ENCODE results near the gene CA5B. TPM values are rescaled to one million over a fixed set of nuclear protein-coding genes. Genes with fewer than 3 reads are reported as not detected.
A peak's percentile ranks its signal among the peaks of the same experiment; 100 is the strongest.

Gene CA5B
- total RNA-seq, 1 experiment from 2014 or later: 8.3 TPM

DNA sequence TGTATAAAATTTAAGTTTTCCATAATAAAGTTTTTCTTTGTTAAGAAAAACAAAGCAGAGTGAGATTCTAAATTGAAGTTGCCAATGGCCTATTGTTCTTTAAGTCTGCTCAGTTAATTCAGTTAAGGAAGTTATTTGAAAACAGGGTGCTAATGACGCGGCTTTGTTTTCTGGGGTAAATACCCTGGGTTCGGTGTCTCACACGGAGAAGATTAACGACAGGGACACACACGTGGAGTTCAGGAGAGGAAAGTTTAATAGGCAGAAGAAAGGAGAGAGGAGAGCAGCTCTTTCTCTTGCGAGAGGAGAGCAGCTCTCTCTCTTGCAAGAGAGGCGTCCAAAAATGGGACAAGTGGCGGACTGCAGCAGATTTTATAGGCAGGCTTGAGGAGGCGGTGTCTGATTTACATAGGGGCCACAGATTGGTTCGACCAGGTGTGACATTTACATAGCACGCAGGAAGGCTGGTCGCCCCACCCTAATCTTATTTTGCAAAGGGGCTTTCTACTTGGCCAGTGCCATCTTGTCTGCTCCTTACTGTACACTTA is 9.6 kb downstream of the CA5B start:
- WGBS (ENCODE audit: extremely low coverage, insufficient read length, low lambda C conversion rate): no CpG with 5 or more reads among the region's 13 CpGs
- no peak overlapping the region for H3K27ac ChIP-seq (ENCODE audit: insufficient read length, low read depth, low read length)
- H2AFZ ChIP-seq (ENCODE audit: low read length): no peak overlapping the region
- no peaks in the 10 kb centered on the region for H4K20me1 ChIP-seq (ENCODE audit: control insufficient read depth, insufficient read depth, insufficient read length)
- H3K4ac ChIP-seq (ENCODE audit: low read depth, low read length): no peak overlapping the region
- Mint-ChIP-seq H3K27ac (peak overlapping the region in 2 of 3 experiments; percentile 8 to 67; a peak in 3 of 7 replicates), H3K4me3 (no peak overlapping the region; a peak in 1 of 5 replicates), H3K36me3 (ENCODE audit: insufficient read depth in 1 of 3, low read depth in 3 of 3) (peaks cover 7 to 11% (median 10%) of the 10 kb centered on the region in 3 experiments; a peak in 6 of 7 replicates), H3K4me1 (peaks cover 55 to 60% of the 10 kb centered on the region in 2 experiments), H3K9me3 (no peaks in the 10 kb centered on the region), H3K27me3 (ENCODE audit: low read depth) (no peaks in the 10 kb centered on the region)
- H3K79me2 ChIP-seq (ENCODE audit: insufficient read depth, low read length): no peaks in the 10 kb centered on the region
- DNase-seq: no peak
- H2BK15ac ChIP-seq (ENCODE audit: low read depth, low read length): no peak overlapping the region
- H3K9me3 ChIP-seq (ENCODE audit: control insufficient read depth, low read depth, low read length): no peaks in the 10 kb centered on the region
- no peak overlapping the region for H3K4me2 ChIP-seq (ENCODE audit: insufficient read depth, insufficient read length, low read length)
- TF ChIP-seq, protein P1, sequence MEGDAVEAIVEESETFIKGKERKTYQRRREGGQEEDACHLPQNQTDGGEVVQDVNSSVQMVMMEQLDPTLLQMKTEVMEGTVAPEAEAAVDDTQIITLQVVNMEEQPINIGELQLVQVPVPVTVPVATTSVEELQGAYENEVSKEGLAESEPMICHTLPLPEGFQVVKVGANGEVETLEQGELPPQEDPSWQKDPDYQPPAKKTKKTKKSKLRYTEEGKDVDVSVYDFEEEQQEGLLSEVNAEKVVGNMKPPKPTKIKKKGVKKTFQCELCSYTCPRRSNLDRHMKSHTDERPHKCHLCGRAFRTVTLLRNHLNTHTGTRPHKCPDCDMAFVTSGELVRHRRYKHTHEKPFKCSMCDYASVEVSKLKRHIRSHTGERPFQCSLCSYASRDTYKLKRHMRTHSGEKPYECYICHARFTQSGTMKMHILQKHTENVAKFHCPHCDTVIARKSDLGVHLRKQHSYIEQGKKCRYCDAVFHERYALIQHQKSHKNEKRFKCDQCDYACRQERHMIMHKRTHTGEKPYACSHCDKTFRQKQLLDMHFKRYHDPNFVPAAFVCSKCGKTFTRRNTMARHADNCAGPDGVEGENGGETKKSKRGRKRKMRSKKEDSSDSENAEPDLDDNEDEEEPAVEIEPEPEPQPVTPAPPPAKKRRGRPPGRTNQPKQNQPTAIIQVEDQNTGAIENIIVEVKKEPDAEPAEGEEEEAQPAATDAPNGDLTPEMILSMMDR (conservative IDR thresholded peaks at IDR 0.05): no peak
- no peak overlapping the region for H3K18ac ChIP-seq (ENCODE audit: insufficient read length, low read depth, low read length)
- no peak overlapping the region for H3K9ac ChIP-seq (ENCODE audit: extremely low read depth, insufficient read length, low read length)
- H3K23ac ChIP-seq (ENCODE audit: insufficient read length, low read depth, low read length): no peak overlapping the region
- no peaks in the 10 kb centered on the region for H3K23me2 ChIP-seq (ENCODE audit: insufficient read length, low read depth, low read length, poor library complexity, severe bottlenecking)
- no peak overlapping the region for H2BK120ac ChIP-seq (ENCODE audit: low read depth, low read length, poor library complexity, severe bottlenecking)
- peaks cover 7% of the 10 kb centered on the region for H3K4me1 ChIP-seq (ENCODE audit: insufficient read depth, low read length)
- H3K56ac ChIP-seq (ENCODE audit: insufficient read length, low read depth, low read length): no peak overlapping the region
- H4K91ac ChIP-seq (ENCODE audit: insufficient read length, low read depth, low read length): no peak overlapping the region
- H3K14ac ChIP-seq (ENCODE audit: insufficient read depth, low read length): no peak overlapping the region
- no peak overlapping the region for H2BK12ac ChIP-seq (ENCODE audit: insufficient read length, low read depth, low read length)
- no peak overlapping the region for H3T11ph ChIP-seq (ENCODE audit: low read length)
- no peak overlapping the region for H2BK5ac ChIP-seq (ENCODE audit: insufficient read length, low read length)
- no peak overlapping the region for H2BK20ac ChIP-seq (ENCODE audit: low read depth, low read length, poor library complexity, severe bottlenecking)
- H2AK5ac ChIP-seq (ENCODE audit: insufficient read length, low read length): no peak overlapping the region
- no peak overlapping the region for H4K8ac ChIP-seq (replicated peaks; ENCODE audit: insufficient read length, low read depth, low read length)
- H3K27me3 ChIP-seq (ENCODE audit: insufficient read depth, low read length): no peaks in the 10 kb centered on the region
- H3K79me1 ChIP-seq (ENCODE audit: insufficient read depth, low read depth, low read length, poor library complexity, severe bottlenecking): no peaks in the 10 kb centered on the region
- no peak overlapping the region for H4K5ac ChIP-seq (ENCODE audit: insufficient read length, low read depth, low read length)

Measured in H9 (cell line).